Suprapubic skin (tissue), 4 donors: ENCODE measurements around the gene CEP85L. TPM values are rescaled to one million over a fixed set of nuclear protein-coding genes. Genes with fewer than 3 reads are reported as not detected.

Experiments used
- DNase-seq, 2 donors: peaks; one replicate each; pipeline ENCODE4 v3.0.0-alpha.2; 2019; ENCODE audit warnings: low spot score in 2 of 2
- H3K27ac ChIP-seq: fragments of 200-600 bp; sonication (generic); one replicate; pipeline ENCODE4 v1.5.1; 2019
- H3K27me3 ChIP-seq: fragments of 200-600 bp; sonication (generic); one replicate; pipeline ENCODE4 v1.5.1; 2019
- H3K36me3 ChIP-seq: fragments of 200-600 bp; sonication (generic); one replicate; pipeline ENCODE4 v1.5.1; 2019
- H3K4me1 ChIP-seq: fragments of 200-600 bp; sonication (generic); one replicate; pipeline ENCODE4 v1.5.1; 2019
- H3K4me3 ChIP-seq: fragments of 200-600 bp; sonication (generic); one replicate; pipeline ENCODE4 v1.5.1; 2019; ENCODE audit warnings: mild to moderate bottlenecking
- H3K9me3 ChIP-seq: fragments of 200-600 bp; sonication (generic); one replicate; pipeline ENCODE4 v1.5.1; 2019
- EP300 ChIP-seq: sonication (generic); formaldehyde crosslinking; IDR thresholded peaks from one replicate; pipeline ENCODE4 v1.6.1; 2017; ENCODE audit warnings: antibody characterized with exemption
- POLR2A ChIP-seq, 2 donors: fragments of 450-650 bp; IDR thresholded peaks; one replicate each; pipeline ENCODE4 v1.6.1; 2017; ENCODE audit warnings: antibody characterized with exemption in 2 of 2, mild to moderate bottlenecking in 2 of 2, moderate library complexity in 2 of 2
- POLR2AphosphoS5 ChIP-seq, 3 donors: sonication (generic); formaldehyde crosslinking; IDR thresholded peaks; one replicate each; pipeline ENCODE4 v1.6.1; 2017; ENCODE audit warnings: antibody characterized with exemption in 3 of 3
- WGBS: methylation state at CpG from one replicate; pipeline ENCODE4 v1.1.5; 2018; 5-methylcytosine and 5-hydroxymethylcytosine counted together
- total RNA-seq, 4 donors: library from RNA; depleted of rRNA; stranded (reverse); fragments of >200 nt; gene quantifications; one replicate each; pipeline ENCODE4 v1.1.0, GENCODE V29; 2016
- TF ChIP-seq, protein P1 (sequence below), 2 donors: fragments of 200-600 bp in 1 of 2; fragments of 450-650 bp in 1 of 2; sonication (generic) in 1 of 2; IDR thresholded peaks; one replicate each; pipeline ENCODE4 v1.5.1; 2016 to 2019; ENCODE audit warnings: antibody characterized with exemption in 2 of 2, mild to moderate bottlenecking in 1 of 2, moderate library complexity in 1 of 2

Gene CEP85L
- 1 to 10 TPM; 4.7 to 9.5 (median 5.3) TPM for total RNA-seq

DNA sequence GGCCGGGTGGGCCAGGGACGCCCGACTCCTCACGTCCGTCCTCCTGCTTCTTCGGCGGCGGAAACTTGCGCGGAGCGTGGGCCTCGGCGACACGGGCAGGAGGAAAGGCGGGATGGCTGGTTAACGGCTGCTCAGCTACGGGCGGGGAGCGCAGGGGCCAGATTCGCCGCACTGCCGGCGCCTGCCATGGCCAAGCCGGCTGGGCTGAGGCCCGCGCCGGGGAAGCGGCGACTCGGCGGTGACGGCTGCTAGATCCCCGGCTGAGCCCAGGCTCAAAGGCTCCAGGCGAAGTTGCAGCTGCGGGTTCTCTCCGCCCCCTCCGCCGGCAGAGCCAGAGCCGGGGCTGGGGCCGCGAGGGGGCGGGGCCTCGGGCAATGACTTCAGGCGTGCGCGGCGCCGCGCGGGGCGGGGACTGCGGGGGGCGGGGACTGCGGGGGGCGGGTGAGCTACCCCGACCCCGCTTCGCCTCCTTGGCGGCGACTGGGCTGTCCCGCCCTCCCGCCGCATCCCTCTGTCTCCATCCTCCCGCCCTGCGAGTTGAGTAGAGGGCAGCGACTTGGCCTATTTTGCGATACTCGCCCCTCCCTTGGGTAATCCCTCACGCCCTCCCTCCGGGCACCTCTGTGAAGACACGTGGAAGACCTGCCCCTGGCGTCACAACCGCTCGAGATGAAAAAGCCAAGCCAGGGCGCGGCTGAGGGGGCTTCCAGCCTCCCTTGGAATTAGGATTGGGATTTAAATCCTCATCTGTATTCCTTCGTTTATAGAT, at the start of gene CEP85L:
CEP85L (minus strand) TSS at position 310 of the 769 bp plus-strand sequence. CDS start 322 bp downstream, outside the sequence.
- 0% methylated on average over 3 of the region's 77 CpGs for WGBS
- TF ChIP-seq POLR2A (IDR thresholded peaks at IDR 0.05) (peak in 1 of 2 donors; percentile 59), POLR2AphosphoS5 (IDR thresholded peaks at IDR 0.05) (peak in 1 of 3 donors; percentile 19), EP300 (no peak)
- TF ChIP-seq, protein P1, sequence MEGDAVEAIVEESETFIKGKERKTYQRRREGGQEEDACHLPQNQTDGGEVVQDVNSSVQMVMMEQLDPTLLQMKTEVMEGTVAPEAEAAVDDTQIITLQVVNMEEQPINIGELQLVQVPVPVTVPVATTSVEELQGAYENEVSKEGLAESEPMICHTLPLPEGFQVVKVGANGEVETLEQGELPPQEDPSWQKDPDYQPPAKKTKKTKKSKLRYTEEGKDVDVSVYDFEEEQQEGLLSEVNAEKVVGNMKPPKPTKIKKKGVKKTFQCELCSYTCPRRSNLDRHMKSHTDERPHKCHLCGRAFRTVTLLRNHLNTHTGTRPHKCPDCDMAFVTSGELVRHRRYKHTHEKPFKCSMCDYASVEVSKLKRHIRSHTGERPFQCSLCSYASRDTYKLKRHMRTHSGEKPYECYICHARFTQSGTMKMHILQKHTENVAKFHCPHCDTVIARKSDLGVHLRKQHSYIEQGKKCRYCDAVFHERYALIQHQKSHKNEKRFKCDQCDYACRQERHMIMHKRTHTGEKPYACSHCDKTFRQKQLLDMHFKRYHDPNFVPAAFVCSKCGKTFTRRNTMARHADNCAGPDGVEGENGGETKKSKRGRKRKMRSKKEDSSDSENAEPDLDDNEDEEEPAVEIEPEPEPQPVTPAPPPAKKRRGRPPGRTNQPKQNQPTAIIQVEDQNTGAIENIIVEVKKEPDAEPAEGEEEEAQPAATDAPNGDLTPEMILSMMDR (IDR thresholded peaks at IDR 0.05): no peak
- Histone ChIP-seq H3K9me3 (no peaks in the 10 kb centered on the region), H3K4me3 (peak within 1 kb of the TSS; percentile 98), H3K27me3 (no peaks in the 10 kb centered on the region), H3K4me1 (peaks cover 26% of the 10 kb centered on the region), H3K36me3 (no peaks in the 10 kb centered on the region), H3K27ac (peak within 1 kb of the TSS; percentile 97)
- peak; percentile 93 for DNase-seq

DNA sequence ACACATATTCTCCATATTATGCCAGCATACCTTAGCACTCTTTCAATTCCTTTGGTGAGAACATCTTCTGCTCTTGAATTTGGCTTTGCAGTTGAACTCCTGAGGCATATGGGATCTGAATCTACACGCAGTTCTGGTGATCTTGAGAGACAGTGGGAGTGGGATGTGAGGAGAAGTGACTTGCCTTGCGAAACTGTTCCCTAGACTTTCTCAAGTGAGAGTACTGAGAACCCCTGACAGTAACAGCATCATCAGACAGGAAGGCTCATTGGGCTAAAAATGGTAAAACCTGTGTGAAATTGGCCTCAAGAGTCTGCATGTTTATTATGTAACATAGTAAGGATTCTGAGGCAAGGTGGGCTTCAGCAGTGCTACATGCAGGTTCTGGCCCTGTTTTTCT, 49.1 kb upstream of the CEP85L start:
- Histone ChIP-seq H3K36me3 (no peaks in the 10 kb centered on the region), H3K27ac (no peak overlapping the region), H3K27me3 (no peaks in the 10 kb centered on the region), H3K4me3 (no peak overlapping the region), H3K4me1 (peaks cover 7% of the 10 kb centered on the region), H3K9me3 (no peaks in the 10 kb centered on the region)
- DNase-seq: no peak
- 77% methylated on average over 2 of the region's 2 CpGs for WGBS
- TF ChIP-seq POLR2A (IDR thresholded peaks at IDR 0.05) (no peak), POLR2AphosphoS5 (IDR thresholded peaks at IDR 0.05) (no peak), EP300 (no peak)
- TF ChIP-seq, protein P1 (IDR thresholded peaks at IDR 0.05): no peak

DNA sequence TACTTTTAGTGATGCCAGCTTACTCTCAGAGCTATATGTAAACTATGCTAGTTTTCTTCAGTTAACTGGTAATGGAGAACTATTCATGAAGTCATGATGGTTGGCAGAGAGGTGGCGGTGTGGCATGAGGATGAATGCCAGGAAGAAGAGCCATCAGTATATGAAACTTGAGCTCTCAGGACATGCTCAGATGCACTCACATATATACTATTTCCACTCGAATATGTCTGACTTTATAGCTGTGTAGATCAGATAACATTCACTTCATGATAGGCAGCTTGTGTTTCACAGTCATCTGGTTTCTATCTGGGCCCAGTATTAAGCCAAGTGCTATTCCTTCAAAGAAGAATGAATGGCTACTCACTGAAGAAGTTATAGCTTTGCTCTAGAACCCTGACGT, 46.2 kb upstream of the CEP85L start:
- 57% methylated on average over 3 of the region's 3 CpGs for WGBS
- H3K9me3 ChIP-seq: no peaks in the 10 kb centered on the region
- H3K27ac ChIP-seq: no peak overlapping the region
- H3K27me3 ChIP-seq: no peaks in the 10 kb centered on the region
- no peak for DNase-seq
- TF ChIP-seq, protein P1 (IDR thresholded peaks at IDR 0.05): no peak
- no peak for TF ChIP-seq POLR2A (IDR thresholded peaks at IDR 0.05)
- TF ChIP-seq EP300: no peak
- no peak for TF ChIP-seq POLR2AphosphoS5 (IDR thresholded peaks at IDR 0.05)
- H3K4me1 ChIP-seq: no peaks in the 10 kb centered on the region
- H3K36me3 ChIP-seq: no peaks in the 10 kb centered on the region
- H3K4me3 ChIP-seq: no peak overlapping the region

DNA sequence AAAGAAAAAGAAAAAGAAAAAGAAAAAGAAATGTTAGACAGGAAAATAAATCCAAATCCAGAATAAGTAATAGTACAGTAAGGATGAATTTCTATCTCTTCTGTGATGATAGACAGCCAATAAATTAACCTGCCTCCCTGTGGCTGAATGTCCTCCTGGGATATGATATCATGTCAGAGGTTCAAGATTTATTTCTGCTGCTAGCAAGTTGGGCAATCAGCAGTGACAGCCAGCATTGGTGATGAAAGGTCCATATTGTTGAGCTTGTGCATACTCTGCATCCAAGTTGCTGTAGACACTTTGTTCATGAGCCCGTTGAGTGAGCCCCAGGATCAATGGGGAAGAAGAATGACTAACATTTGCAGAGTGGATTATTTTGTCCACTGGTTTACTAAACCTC, 44.9 kb upstream of the CEP85L start:
- H3K4me3 ChIP-seq: no peak overlapping the region
- no peaks in the 10 kb centered on the region for H3K9me3 ChIP-seq
- no peak overlapping the region for H3K27ac ChIP-seq
- WGBS: 81% methylated on average over 1 of the region's 1 CpG
- DNase-seq: no peak
- H3K4me1 ChIP-seq: no peaks in the 10 kb centered on the region
- TF ChIP-seq POLR2A (IDR thresholded peaks at IDR 0.05) (no peak), POLR2AphosphoS5 (IDR thresholded peaks at IDR 0.05) (no peak), EP300 (no peak)
- TF ChIP-seq, protein P1 (IDR thresholded peaks at IDR 0.05): no peak
- H3K27me3 ChIP-seq: no peaks in the 10 kb centered on the region
- no peaks in the 10 kb centered on the region for H3K36me3 ChIP-seq

DNA sequence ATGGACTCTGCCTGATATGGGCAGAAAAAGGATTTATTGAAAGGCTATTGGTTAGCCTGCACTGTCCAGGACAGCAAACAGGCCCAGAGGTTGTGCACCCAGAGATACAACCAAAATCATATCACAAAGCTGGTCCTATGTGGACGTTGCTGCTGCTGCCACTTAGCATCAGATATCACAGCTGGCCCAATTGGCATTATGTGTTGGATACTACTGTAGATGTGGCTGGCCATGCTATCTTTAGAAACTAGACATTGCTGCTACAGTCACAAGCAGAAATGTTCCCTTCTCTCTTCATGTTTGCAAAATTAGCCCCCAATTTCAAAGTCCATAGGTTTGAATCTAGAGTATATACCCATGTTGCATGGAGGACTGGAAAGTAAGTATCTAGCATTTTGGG, 42.2 kb upstream of the CEP85L start:
- DNase-seq: no peak
- H3K4me1 ChIP-seq: no peaks in the 10 kb centered on the region
- 73% methylated on average over 1 of the region's 1 CpG for WGBS
- no peak overlapping the region for H3K27ac ChIP-seq
- H3K36me3 ChIP-seq: no peaks in the 10 kb centered on the region
- TF ChIP-seq EP300 (no peak), POLR2A (IDR thresholded peaks at IDR 0.05) (no peak), POLR2AphosphoS5 (IDR thresholded peaks at IDR 0.05) (no peak)
- TF ChIP-seq, protein P1 (IDR thresholded peaks at IDR 0.05): no peak
- no peaks in the 10 kb centered on the region for H3K9me3 ChIP-seq
- no peaks in the 10 kb centered on the region for H3K27me3 ChIP-seq
- H3K4me3 ChIP-seq: no peak overlapping the region
